NCI-H1105 (cell line): ENCODE measurements around the gene UBA52.
"Not testable (repeated sequence)": the region's sequence is repeated elsewhere in the genome, so short reads cannot be mapped to it uniquely, and the experiment has no call there.

Experiments
- DNase-seq: peaks from one replicate; lab custom pipeline; 2025; lab: John Stamatoyannopoulos, UW

Gene UBA52

GRCh38 chr19:18571564-18572344 lies at the start of gene UBA52:
Gene UBA52, plus strand, starts transcription at chr19:18571857. Its CDS starts 1,444 bp downstream, at chr19:18573301.
- DNase-seq, result peak; percentile 97

GRCh38 chr19:18522124-18522861 lies 49.4 kb upstream of the UBA52 start:
- DNase-seq, result peak; percentile 100

- not testable (repeated sequence) for DNase-seq
Measured at GRCh38 chr19:18522862-18523440, 48.7 kb upstream of the UBA52 start.

- no peak for DNase-seq
Measured at GRCh38 chr19:18523841-18524240, 47.8 kb upstream of the UBA52 start.

GRCh38 chr19:18526316-18526715 lies 45.3 kb upstream of the UBA52 start:
- DNase-seq, result no peak

- DNase-seq, result no peak
Measured at GRCh38 chr19:18529782-18530181, 41.9 kb upstream of the UBA52 start.

- DNase-seq, result no peak
Measured at GRCh38 chr19:18531485-18531884, 40.2 kb upstream of the UBA52 start.

GRCh38 chr19:18532168-18532890 lies 39.3 kb upstream of the UBA52 start:
- DNase-seq, result no peak

- no peak for DNase-seq
Measured at GRCh38 chr19:18533058-18533457, 38.6 kb upstream of the UBA52 start.

GRCh38 chr19:18536475-18536874 lies 35.2 kb upstream of the UBA52 start:
- no peak for DNase-seq

- no peak for DNase-seq
Measured at GRCh38 chr19:18537431-18537830, 34.2 kb upstream of the UBA52 start.

GRCh38 chr19:18538115-18538514 lies 33.5 kb upstream of the UBA52 start:
- no peak for DNase-seq

- no peak for DNase-seq
Measured at GRCh38 chr19:18539372-18539771, 32.3 kb upstream of the UBA52 start.

- DNase-seq, result not testable (repeated sequence)
Measured at GRCh38 chr19:18540200-18540599, 31.5 kb upstream of the UBA52 start.

GRCh38 chr19:18541258-18541991 lies 30.2 kb upstream of the UBA52 start:
- no peak for DNase-seq

GRCh38 chr19:18541992-18542940 lies 29.4 kb upstream of the UBA52 start:
- DNase-seq, result peak; percentile 32

- peak; percentile 89 for DNase-seq
Measured at GRCh38 chr19:18542941-18543813, 28.5 kb upstream of the UBA52 start, which contains the start of gene FKBP8. Gene FKBP8, minus strand, starts transcription at chr19:18543573. Its CDS starts 1,603 bp downstream, at chr19:18541970.

GRCh38 chr19:18543814-18544475 lies 27.7 kb upstream of the UBA52 start:
- DNase-seq, result no peak

GRCh38 chr19:18551631-18552030 lies 20.0 kb upstream of the UBA52 start:
- no peak for DNase-seq
